ENCODE measurements around the gene PAX5.

The PAX5 gene

DNA sequence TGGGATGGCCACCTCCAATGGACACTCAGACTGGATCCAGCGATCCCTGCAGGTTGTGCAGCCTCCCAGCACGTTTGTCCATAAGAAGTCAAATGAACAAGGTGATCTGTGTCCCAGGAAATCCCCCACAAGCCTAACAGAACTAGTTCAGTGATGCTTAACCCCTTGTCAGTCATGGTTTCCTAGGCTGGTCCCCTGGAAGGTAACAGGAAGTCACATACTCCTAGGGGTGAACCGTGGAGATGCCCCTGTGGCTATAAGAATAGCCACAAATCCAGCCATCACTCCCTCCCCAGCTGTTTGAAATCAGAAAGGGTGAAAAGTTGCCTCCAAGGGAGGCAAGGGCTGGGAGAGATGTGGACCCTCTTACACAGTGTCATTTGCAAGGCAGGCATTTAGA is 22.5 kb downstream of the PAX5 start:
- no peak for DNase-seq

DNA sequence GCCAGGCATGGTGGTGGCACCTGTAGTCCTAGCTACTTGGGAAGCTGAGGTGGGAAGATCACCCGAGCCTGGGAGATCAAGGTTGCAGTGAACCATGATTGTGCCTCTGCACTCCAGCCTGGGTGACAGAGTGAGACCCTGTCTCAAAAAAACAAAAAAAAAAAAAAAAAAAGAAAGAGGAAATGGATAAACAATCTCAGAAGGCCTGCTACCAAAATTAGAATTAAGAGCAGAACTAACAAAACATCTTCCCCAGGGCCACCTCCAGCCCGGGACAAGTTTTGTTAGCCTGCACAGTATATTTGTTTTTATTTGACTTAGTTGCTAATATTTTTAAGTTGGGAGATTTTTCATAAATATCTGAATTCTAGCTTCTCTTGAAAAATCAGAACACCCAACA is 23.1 kb downstream of the PAX5 start:
- no peak for DNase-seq

GRCh38 chr9:37010180-37010579 is 23.9 kb downstream of the PAX5 start:
- no peak for DNase-seq

- DNase-seq, result no peak
These were observed 26.8 kb downstream of the PAX5 start for GRCh38 chr9:37007295-37007694.

GRCh38 chr9:37005517-37006140 is 28.4 kb downstream of the PAX5 start:
- no peak for DNase-seq

GRCh38 chr9:37004424-37004935 is 29.6 kb downstream of the PAX5 start:
- no peak for DNase-seq

DNA sequence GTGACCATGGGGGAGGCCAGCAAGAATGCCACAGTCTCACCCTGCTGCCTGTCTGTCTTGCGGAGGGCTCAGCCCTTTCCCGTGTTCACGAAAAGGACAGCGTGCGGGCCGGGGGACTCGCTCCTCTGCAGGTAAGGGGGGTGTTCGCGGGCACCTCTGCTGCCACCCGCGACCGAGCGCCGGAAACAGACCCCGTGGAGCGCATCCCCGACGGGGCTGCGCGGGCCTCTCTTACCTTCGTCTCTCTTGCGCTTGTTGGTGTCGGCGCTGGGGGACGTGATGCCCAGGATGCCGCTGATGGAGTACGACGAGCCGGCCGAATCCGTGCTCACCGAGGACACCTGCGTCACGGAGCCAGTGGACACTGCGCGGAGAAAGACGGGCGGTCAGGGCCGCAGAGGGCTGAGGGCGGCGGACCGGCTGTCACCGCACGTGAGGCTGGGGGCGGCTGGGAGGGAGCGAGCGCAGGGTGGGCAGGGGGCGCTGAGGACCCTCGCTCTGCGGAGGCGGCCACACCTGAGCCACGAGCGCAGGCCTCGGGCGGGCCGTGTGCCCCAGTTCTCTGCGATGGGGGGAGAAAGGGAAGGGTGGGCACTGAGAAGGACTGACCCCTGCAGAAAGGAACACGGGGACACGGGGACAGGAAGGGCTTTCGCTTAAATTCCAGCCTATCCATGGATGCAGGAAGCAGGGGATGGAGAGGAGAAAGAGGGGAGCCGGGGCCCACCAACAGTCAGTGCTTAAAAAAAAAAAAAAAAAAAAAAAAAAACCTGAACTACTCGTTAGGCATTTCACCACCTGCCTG is 31.5 kb downstream of the PAX5 start:
- DNase-seq, result no peak

- DNase-seq, result no peak
These were observed 32.0 kb downstream of the PAX5 start for GRCh38 chr9:37002036-37002412.

- no peak for DNase-seq
These were observed 32.6 kb downstream of the PAX5 start for GRCh38 chr9:37001459-37001858.

GRCh38 chr9:36999728-37000333 is 34.2 kb downstream of the PAX5 start:
- DNase-seq, result no peak

- DNase-seq, result no peak
These were observed 36.7 kb downstream of the PAX5 start for GRCh38 chr9:36997414-36997813.

DNA sequence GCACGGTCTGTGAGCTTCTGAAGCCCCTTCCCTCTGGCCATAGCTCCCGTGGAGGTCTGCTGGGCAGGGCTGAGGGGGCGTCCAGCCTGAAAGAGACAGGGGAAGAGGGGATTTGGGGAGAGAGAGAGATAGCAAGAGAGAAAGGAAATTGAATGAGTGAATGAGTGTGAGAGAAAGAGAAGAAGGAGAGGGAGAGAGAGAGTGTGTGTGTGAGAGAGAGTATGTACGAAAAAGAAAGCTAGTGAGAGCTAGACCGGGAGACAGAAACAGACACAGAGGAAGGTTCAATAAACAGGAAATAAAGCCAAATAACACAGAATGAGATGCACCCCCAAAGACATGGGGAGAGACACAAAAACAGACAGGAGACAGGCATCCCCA is 37.4 kb downstream of the PAX5 start:
- DNase-seq, result no peak

DNA sequence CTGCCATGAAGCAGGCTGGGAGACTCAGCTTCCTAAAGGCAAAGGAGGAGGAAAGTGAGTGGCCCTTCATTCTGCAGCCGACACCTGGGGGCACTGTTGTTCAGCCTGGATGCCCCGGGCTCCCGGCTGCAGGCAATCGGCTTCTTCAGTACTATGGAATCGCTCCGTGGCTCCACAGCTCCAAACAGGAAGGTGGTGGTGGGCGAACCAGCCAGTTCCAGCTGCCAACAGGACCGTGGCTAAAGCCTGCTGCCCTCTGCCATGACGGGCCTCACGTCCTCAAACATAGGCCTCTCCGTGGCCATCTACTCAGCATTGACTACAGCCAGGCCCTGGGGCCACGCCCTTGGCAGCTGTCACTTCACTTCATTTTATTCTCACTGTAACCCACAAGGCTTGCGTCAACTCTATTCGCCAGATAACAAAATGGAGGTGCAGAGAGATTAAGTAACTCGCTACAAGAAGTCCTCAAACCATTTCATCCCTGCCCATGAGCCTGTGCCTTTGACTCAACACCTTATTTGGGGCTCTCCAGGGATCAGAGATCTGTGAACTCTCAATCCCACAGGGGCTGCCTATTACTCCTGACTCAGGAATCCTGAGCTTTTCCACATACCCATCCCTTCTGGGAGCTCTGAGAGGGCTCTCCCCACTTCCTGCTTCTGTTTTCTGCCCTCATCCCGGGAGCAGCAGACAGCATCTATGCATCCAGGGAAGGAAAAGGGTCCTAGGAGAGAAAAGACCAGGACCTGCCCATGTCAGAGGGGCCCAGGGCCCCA is 38.0 kb downstream of the PAX5 start:
- peak; percentile 81 for DNase-seq

- no peak for DNase-seq
These were observed 39.9 kb downstream of the PAX5 start for GRCh38 chr9:36993933-36994764.

DNA sequence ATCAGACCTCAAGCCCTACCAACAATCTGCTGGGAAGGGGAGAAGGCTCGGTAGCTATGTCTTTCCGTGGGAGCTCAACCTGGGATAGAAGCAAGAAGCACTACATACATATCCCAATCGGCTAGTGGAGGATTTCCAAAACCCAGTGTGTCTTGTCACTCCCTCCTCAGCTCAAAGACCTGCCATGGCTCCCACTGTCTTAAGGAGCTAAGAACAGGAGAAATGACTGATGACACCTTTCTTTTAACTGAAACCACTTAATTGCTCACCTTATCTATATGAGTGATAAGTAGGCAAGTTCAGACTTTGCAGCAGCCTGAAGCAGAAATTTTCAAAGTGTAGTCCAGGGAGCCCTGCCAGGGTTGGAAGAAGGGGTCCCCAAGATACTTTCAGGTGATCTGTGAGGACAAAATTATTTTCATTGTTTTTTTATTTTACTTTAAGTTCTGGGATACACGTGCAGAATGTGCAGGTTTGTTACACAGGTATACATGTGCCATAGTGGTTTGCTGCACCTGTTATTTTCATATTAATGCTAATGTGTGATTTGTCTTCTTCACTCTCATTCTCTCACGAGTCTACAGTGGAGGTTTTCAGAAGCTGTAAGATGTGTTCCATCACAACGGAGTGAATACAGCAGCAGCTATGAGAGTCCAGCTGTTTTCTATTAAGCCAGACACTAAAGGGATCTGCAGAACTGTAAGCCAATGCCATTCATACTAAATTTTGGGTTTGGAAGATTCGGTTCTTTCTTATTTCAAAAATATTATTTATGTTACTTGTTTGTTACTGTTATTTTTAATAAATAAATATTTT is 41.4 kb downstream of the PAX5 start:
- DNase-seq, result no peak

- DNase-seq, result peak; percentile 75
These were observed 42.4 kb downstream of the PAX5 start for GRCh38 chr9:36991516-36992134.

GRCh38 chr9:36988848-36989247 is 45.2 kb downstream of the PAX5 start:
- DNase-seq, result peak; percentile 41

GRCh38 chr9:36987891-36988290 is 46.2 kb downstream of the PAX5 start:
- no peak for DNase-seq

DNA sequence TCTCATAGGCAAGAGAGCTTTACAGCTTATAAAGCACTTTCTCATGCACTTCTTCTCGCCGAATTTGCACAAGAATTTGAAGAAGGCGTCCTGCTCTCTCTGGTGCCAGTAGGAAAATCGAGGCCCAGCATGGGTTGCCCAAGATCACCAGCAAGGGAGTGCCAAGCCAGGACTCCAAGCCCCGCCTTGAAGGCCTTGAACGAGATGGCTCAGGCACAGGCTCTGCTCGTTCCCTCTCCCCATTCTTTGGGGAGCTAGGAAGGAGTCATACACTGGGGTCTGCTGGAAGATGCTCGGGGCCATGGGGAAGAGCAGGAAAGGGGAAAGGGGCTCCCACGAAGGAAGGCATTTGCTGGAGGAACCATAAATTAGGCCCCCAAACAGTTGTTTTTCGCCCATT is 46.7 kb downstream of the PAX5 start:
- DNase-seq, result no peak

DNA sequence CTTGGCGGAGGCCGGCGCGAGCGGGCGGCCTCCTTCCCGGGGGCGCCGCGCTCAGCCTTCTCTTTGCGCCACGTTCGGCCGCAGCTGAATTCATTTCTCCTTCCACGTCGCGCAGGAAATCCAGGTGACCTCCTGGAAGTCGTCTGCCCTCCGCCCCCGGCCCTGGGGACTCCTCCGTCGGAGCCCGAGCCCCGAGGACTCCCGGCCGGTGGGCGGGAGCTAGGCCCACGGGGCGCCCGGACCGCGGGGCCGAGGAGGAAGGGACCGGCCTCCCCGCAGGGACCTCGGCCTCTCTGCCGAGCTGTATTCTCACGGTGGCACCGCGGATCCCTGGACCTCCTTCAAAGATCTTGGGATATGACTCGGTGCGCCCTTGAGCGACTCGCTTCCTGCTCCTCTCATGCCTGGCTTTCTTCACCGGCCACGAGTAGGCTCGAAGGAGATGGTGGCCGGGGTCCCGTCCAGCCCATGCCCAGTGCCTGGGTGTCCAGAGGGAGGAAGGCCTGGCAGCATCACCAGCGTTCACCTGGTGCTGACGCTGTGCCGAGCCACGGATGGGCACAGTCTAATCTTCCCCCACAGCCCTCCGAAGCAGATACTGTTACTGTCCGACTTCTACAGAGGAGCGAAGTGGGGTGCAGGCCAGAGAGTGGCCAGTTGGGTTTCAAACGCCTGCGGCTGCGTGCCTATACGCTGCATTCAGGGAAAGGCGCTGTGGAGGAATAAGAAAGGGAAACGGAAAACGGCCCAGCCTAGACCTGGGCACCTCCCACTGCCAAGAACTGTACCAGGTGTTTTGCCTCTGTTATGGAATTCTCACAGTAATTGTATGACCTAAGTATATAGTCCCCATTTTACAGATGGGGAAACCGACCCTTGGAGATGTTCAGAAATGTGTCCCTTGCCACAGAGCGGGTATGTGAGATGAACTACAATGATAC is 47.3 kb downstream of the PAX5 start:
- no peak for DNase-seq

Data from NCI-H69 (cell line).